ENCODE measurements around the gene RTCB. TPM values are rescaled to one million over a fixed set of nuclear protein-coding genes. Genes with fewer than 3 reads are reported as not detected.
A peak's percentile ranks its signal among the peaks of the same experiment; 100 is the strongest.

Gene RTCB
- total RNA-seq, 1 donor from 2014 or later = 215 TPM

DNA sequence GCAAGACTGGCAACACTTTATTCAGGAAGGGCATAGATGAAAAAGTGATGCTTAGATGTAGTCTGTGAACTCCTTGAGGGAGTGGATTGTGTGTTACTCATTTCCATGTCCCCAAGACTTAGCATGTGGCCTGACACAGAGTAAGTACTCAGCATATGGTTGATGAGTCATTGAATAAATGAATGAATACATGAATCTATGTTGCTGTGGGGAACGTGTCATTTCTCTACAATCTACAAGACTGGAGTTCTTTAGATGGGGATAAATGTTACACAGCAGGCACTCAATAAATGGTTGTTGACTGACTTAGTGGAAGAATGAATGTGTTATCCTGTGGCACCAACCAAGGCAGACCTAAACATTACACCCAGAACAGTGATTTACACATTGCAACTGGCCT is 34.3 kb upstream of the RTCB start:
- no peaks in the 10 kb centered on the region for H3K9me3 ChIP-seq (ENCODE audit: low read depth)
- no peaks in the 10 kb centered on the region for H3F3A ChIP-seq (ENCODE audit: low read depth)
- H3K9ac ChIP-seq = no peak overlapping the region
- H3K4me2 ChIP-seq = no peak overlapping the region
- H3K27me3 ChIP-seq = peaks cover 54% of the 10 kb centered on the region
- no peak overlapping the region for H3K27ac ChIP-seq
- no peak overlapping the region for H3K4me3 ChIP-seq
- H3K4me3 Mint-ChIP-seq = no peak overlapping the region
- no peaks in the 10 kb centered on the region for H3K36me3 ChIP-seq
- H3K27me3 Mint-ChIP-seq (ENCODE audit: insufficient read depth, low read depth) = peaks cover 4% of the 10 kb centered on the region
- no peak overlapping the region for H2AFZ ChIP-seq (replicated peaks)
- H3K79me2 ChIP-seq (ENCODE audit: low read depth) = no peaks in the 10 kb centered on the region
- H3K36me3 Mint-ChIP-seq = no peaks in the 10 kb centered on the region
- TF ChIP-seq, protein P1, sequence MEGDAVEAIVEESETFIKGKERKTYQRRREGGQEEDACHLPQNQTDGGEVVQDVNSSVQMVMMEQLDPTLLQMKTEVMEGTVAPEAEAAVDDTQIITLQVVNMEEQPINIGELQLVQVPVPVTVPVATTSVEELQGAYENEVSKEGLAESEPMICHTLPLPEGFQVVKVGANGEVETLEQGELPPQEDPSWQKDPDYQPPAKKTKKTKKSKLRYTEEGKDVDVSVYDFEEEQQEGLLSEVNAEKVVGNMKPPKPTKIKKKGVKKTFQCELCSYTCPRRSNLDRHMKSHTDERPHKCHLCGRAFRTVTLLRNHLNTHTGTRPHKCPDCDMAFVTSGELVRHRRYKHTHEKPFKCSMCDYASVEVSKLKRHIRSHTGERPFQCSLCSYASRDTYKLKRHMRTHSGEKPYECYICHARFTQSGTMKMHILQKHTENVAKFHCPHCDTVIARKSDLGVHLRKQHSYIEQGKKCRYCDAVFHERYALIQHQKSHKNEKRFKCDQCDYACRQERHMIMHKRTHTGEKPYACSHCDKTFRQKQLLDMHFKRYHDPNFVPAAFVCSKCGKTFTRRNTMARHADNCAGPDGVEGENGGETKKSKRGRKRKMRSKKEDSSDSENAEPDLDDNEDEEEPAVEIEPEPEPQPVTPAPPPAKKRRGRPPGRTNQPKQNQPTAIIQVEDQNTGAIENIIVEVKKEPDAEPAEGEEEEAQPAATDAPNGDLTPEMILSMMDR (IDR thresholded peaks at IDR 0.05) = no peak
- TF ChIP-seq EZH2 (IDR thresholded peaks at IDR 0.05) (no peak), EZH2phosphoT487 (IDR thresholded peaks at IDR 0.05) (no peak)
- no peak for DNase-seq (ENCODE audit: low spot score)
- no peaks in the 10 kb centered on the region for H4K20me1 ChIP-seq (ENCODE audit: low read depth)
- H3K27ac Mint-ChIP-seq = no peak overlapping the region
- no peaks in the 10 kb centered on the region for H3K9me3 Mint-ChIP-seq
- H3K4me1 Mint-ChIP-seq = no peaks in the 10 kb centered on the region
- no peaks in the 10 kb centered on the region for H3K4me1 ChIP-seq

GRCh38 chr22:32444068-32444467 is 32.0 kb upstream of the RTCB start:
- H3K9me3 Mint-ChIP-seq = no peaks in the 10 kb centered on the region
- Histone ChIP-seq H3K4me3 (no peak overlapping the region), H3K9me3 (ENCODE audit: low read depth) (no peaks in the 10 kb centered on the region), H3K4me2 (no peak overlapping the region), H3K79me2 (ENCODE audit: low read depth) (no peaks in the 10 kb centered on the region), H3K27ac (no peak overlapping the region), H3F3A (ENCODE audit: low read depth) (no peaks in the 10 kb centered on the region), H2AFZ (replicated peaks) (no peak overlapping the region), H4K20me1 (ENCODE audit: low read depth) (no peaks in the 10 kb centered on the region), H3K36me3 (no peaks in the 10 kb centered on the region), H3K27me3 (peaks cover 77% of the 10 kb centered on the region), H3K9ac (no peak overlapping the region), H3K4me1 (no peaks in the 10 kb centered on the region)
- peaks cover 6% of the 10 kb centered on the region for H3K27me3 Mint-ChIP-seq (ENCODE audit: insufficient read depth, low read depth)
- H3K4me3 Mint-ChIP-seq = no peak overlapping the region
- no peak overlapping the region for H3K27ac Mint-ChIP-seq
- H3K36me3 Mint-ChIP-seq = no peaks in the 10 kb centered on the region
- TF ChIP-seq EZH2phosphoT487 (IDR thresholded peaks at IDR 0.05) (no peak), EZH2 (IDR thresholded peaks at IDR 0.05) (no peak)
- TF ChIP-seq, protein P1 (IDR thresholded peaks at IDR 0.05) = peak; percentile 40
- no peaks in the 10 kb centered on the region for H3K4me1 Mint-ChIP-seq
- peak; percentile 45 for DNase-seq (ENCODE audit: low spot score)

- Histone ChIP-seq H3K79me2 (ENCODE audit: low read depth) (no peaks in the 10 kb centered on the region), H3K4me1 (no peaks in the 10 kb centered on the region), H3K4me2 (no peak overlapping the region), H4K20me1 (ENCODE audit: low read depth) (no peaks in the 10 kb centered on the region), H3F3A (ENCODE audit: low read depth) (no peaks in the 10 kb centered on the region), H3K27me3 (peaks cover 59% of the 10 kb centered on the region), H3K4me3 (no peak overlapping the region), H3K27ac (no peak overlapping the region), H3K9me3 (ENCODE audit: low read depth) (no peaks in the 10 kb centered on the region), H3K36me3 (no peaks in the 10 kb centered on the region), H3K9ac (no peak overlapping the region), H2AFZ (replicated peaks) (no peak overlapping the region)
- TF ChIP-seq EZH2 (IDR thresholded peaks at IDR 0.05) = no peak
- TF ChIP-seq, protein P1 (IDR thresholded peaks at IDR 0.05) = no peak
- no peak for TF ChIP-seq EZH2phosphoT487 (IDR thresholded peaks at IDR 0.05)
- no peaks in the 10 kb centered on the region for H3K36me3 Mint-ChIP-seq
- no peak overlapping the region for H3K4me3 Mint-ChIP-seq
- H3K9me3 Mint-ChIP-seq = no peaks in the 10 kb centered on the region
- no peak overlapping the region for H3K27ac Mint-ChIP-seq
- DNase-seq (ENCODE audit: low spot score) = no peak
- no peaks in the 10 kb centered on the region for H3K4me1 Mint-ChIP-seq
- H3K27me3 Mint-ChIP-seq (ENCODE audit: insufficient read depth, low read depth) = peaks cover 7% of the 10 kb centered on the region
Measured at GRCh38 chr22:32430352-32430751, 18.3 kb upstream of the RTCB start.

Data from neural progenitor cell (in vitro differentiated cells).